Esophagus (tissue), 2 donors: ENCODE results near the gene FER1L5. TPM values are rescaled to one million over a fixed set of nuclear protein-coding genes. Genes with fewer than 3 reads are reported as not detected.
A peak's percentile ranks its signal among the peaks of the same experiment; 100 is the strongest.

Experiments used
- H3K27ac ChIP-seq, 2 donors: one replicate each; pipeline ENCODE4 v1.5.1; 2013; ENCODE audit warnings: low read depth in 2 of 2, mild to moderate bottlenecking in 2 of 2, inconsistent platforms in 1 of 2, low read length in 1 of 2, moderate library complexity in 1 of 2
- H3K27me3 ChIP-seq, 2 donors: one replicate each; pipeline ENCODE4 v1.6.1; 2013; ENCODE audit warnings: low read length in 2 of 2, control low read depth in 1 of 2, mild to moderate bottlenecking in 1 of 2; ENCODE audit not compliant: insufficient read depth in 2 of 2, control insufficient read depth in 1 of 2
- H3K36me3 ChIP-seq, 2 donors: one replicate each; pipeline ENCODE4 v1.6.1; 2013; ENCODE audit warnings: low read length in 1 of 2; ENCODE audit not compliant: control insufficient read depth in 2 of 2, insufficient read depth in 2 of 2
- H3K4me1 ChIP-seq, 2 donors: one replicate each; pipeline ENCODE4 v1.6.1; 2013; ENCODE audit warnings: low read length in 1 of 2; ENCODE audit not compliant: control insufficient read depth in 2 of 2, insufficient read depth in 2 of 2
- H3K4me3 ChIP-seq, 2 donors: one replicate each; pipeline ENCODE4 v1.5.1; 2013; ENCODE audit warnings: low read length in 2 of 2, mild to moderate bottlenecking in 2 of 2, low read depth in 1 of 2, moderate library complexity in 1 of 2
- H3K9me3 ChIP-seq, 2 donors: one replicate each; pipeline ENCODE4 v1.6.1; 2013; ENCODE audit warnings: mild to moderate bottlenecking in 2 of 2, low read depth in 1 of 2, low read length in 1 of 2, moderate library complexity in 1 of 2; ENCODE audit not compliant: control insufficient read depth in 2 of 2, insufficient read depth in 1 of 2
- WGBS, 2 donors: extraction: QIAGEN DNeasy Blood & Tissue Kit; methylation state at CpG; one replicate each; pipeline ENCODE4 v1.1.7; 2013; 5-methylcytosine and 5-hydroxymethylcytosine counted together
- polyA plus RNA-seq, 2 donors: library from polyadenylated mRNA; stranded (reverse); fragments of 200-250 nt; gene quantifications; one replicate each; pipeline ENCODE4 v1.2.3, GENCODE V29; 2013
- donor health status: healthy with polysubstance abuse.
- donor health status: Bipolar disorder and iron deficiency.

FER1L5 gene
- polyA plus RNA-seq, 2 donors = 0.02 to 0.20 TPM

DNA sequence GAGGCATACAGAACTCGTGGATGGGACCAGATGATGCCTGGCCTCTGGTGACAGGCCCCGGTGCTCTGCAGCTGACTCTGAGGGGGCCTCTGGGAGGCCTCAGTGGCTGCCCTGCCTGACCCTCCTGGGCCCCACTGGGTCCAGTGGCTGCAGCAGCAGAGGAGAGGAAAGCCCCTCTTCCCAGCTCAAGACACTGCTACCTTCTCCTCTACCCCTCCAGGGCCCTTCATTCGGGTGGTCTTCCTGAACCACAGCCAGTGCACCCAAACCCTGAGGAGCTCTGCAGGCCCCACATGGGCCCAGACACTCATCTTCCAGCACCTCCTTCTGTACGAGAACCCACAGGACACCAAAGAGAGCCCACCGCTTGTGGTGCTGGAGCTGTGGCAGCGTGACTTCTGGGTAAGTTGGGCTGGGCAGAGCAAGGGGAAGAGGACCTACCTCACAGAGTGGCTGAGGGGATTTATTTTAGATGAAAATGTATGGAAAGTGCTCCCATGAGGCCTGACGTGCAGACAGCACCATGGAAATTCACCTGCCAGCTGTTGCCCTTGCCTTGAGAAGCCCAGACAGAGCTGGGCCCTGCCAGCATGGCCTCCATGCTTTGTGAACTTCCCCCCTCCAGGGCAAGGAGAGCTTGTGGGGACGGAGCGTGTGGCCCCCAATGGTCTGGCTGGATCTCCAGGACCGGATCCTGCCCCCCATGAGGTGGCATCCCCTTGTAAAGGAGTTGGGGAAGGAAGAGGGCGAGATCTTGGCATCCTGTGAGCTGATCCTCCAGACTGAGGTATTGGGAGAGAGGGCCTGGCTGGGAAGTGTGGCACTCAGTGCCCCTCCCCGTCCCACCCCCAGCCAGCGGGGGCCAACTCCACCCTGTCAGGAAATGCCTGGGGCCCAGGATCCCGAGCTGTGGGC is 51.0 kb downstream of the FER1L5 start:
- Histone ChIP-seq H3K27ac (no peak overlapping the region), H3K27me3 (no peaks in the 10 kb centered on the region), H3K36me3 (no peaks in the 10 kb centered on the region), H3K4me1 (peaks cover 0 to 15% of the 10 kb centered on the region in 2 donors), H3K4me3 (no peak overlapping the region), H3K9me3 (no peaks in the 10 kb centered on the region)
- WGBS, 2 donors = 76 to 79% methylated on average over 14 of the region's 14 CpGs

DNA sequence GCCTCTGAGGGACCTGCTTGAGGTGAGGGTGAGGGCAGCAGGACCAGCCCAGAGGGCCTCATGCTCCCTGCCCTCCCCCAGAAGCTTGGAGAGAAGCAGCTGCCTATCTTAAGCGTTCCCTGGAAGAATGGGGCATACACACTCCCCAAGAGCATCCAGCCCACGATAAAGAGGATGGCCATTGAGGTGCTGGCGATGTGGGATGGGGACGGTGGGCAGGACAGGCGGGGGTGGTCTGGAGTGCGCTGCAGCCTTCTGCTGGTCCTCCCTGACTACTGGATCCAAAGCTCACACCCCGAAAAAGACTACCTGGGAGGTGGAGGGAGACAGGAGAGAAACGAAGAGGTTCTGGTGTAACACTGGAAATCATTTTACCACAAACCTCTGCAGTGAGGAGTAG is 51.7 kb downstream of the FER1L5 start:
- no peaks in the 10 kb centered on the region for H3K9me3 ChIP-seq
- H3K27ac ChIP-seq = no peak overlapping the region
- 91 to 92% methylated on average over 8 of the region's 8 CpGs for WGBS, 2 donors
- H3K4me1 ChIP-seq = peaks cover 0 to 17% of the 10 kb centered on the region in 2 donors
- no peaks in the 10 kb centered on the region for H3K27me3 ChIP-seq
- no peaks in the 10 kb centered on the region for H3K36me3 ChIP-seq
- H3K4me3 ChIP-seq = no peak overlapping the region

DNA sequence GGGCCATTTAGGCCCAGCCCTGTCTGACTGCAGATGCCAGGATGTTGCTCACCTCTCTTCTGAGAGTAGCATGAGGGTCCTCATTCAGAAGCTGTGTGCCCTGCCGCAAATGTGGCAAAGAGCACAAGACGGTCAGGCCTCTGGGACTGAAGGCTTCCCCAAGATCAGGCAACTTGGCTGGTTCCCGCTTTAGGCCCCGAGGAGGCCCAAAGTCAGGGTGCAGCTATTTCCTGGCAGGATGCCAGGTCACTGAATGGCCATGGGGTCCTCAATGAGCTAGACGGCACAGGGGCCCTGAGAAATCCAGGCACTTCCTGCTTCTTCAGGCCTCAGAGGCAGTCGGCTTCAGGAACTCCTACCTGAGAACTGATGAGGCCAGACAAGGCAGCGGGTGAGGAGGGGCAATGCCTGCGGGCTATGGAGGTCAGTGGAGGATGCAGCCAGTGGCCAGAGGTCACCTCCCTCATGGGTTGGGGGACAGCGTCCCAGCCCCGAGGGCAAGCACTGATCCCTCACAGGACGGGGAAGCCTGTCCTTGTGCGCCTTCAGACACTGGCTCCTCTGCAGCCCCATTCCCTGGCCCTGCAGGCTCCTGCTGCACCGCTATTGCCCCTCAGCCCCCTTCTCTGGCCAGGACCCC is 52.4 kb downstream of the FER1L5 start:
- WGBS, 2 donors = 85 to 87% methylated on average over 13 of the region's 13 CpGs
- Histone ChIP-seq H3K9me3 (no peaks in the 10 kb centered on the region), H3K4me3 (no peak overlapping the region), H3K27ac (no peak overlapping the region), H3K4me1 (peaks cover 0 to 17% of the 10 kb centered on the region in 2 donors), H3K36me3 (no peaks in the 10 kb centered on the region), H3K27me3 (no peaks in the 10 kb centered on the region)

DNA sequence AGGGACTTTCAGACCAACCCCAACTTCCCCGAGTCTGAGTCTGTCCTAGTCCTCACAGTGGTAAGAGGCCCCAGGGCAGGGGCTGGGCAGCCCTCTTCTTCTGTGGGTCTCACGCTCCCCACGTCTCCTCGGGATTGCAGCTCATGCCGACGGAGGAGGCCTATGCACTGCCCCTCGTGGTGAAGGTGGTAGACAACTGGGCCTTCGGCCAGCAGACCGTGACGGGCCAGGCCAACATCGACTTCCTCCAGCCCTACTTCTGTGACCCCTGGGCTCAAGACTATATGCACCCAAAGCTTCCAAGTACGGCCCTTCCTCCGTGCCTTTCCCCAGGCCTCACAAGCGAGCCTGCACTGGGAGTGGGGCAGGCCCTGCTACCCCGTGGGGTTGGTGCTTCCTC is 53.0 kb downstream of the FER1L5 start:
- WGBS, 2 donors = 83 to 84% methylated on average over 15 of the region's 15 CpGs
- no peak overlapping the region for H3K27ac ChIP-seq
- H3K36me3 ChIP-seq = no peaks in the 10 kb centered on the region
- no peaks in the 10 kb centered on the region for H3K27me3 ChIP-seq
- no peaks in the 10 kb centered on the region for H3K9me3 ChIP-seq
- H3K4me3 ChIP-seq = no peak overlapping the region
- H3K4me1 ChIP-seq = peaks cover 0 to 17% of the 10 kb centered on the region in 2 donors

DNA sequence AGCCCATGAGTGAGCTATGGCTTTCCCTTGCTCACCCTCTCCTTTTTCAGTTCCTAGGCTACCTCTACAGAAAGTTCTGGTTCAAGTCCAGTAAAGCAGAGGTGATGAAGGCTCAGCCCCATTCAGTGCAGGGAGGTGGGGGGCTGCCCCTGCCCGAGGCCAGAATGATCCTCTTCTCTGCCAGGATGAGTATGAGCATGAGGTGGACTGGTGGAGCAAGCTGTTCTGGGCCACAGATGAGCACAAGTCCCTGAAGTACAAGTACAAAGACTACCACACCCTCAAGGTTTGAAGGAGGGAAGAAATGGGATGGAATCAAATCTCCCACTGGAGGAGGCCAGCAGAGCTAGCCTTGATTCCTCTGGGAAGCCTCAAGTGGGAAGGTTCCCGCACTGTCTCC is 54.9 kb downstream of the FER1L5 start:
- H3K4me1 ChIP-seq = peaks cover 0 to 17% of the 10 kb centered on the region in 2 donors
- H3K27ac ChIP-seq = peak overlapping the region in 1 of 2 donors; percentile 65
- H3K36me3 ChIP-seq = no peaks in the 10 kb centered on the region
- H3K9me3 ChIP-seq = no peaks in the 10 kb centered on the region
- H3K4me3 ChIP-seq = no peak overlapping the region
- WGBS, 2 donors = 65 to 74% methylated on average over 2 of the region's 2 CpGs
- no peaks in the 10 kb centered on the region for H3K27me3 ChIP-seq

DNA sequence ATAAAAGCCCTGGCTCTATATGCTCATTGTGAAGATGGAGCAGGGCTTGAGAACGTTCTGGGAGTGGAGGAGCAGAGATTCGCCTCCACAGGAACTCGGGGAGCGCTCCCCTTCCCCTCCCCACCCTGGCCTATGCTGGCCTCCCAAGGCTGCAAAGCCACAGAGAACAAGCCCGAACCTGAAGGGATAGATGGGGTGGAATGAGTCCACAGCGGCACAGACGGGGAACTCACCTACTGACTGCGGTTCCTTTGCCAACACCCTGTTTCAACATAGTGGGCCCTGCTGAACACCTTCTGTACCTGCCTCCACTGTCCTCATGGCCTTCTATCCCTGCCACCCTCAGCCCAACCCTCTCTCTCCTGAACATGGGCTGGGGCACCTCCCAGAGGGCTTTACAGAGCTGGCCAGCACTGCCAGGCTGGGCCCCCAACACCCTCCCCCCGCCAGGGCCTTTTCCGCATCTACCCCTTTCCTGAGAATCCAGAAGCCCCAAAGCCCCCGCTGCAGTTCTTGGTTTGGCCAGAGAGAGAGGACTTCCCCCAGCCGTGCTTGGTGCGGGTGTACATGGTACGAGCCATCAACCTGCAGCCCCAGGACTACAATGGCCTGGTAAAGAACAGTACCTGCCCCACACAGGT is 55.8 kb downstream of the FER1L5 start:
- no peaks in the 10 kb centered on the region for H3K9me3 ChIP-seq
- H3K36me3 ChIP-seq = peaks cover 0 to 4% of the 10 kb centered on the region in 2 donors
- 70 to 85% methylated on average over 11 to 14 of the region's 14 CpGs for WGBS, 2 donors
- H3K27me3 ChIP-seq = no peaks in the 10 kb centered on the region
- peaks cover 0 to 17% of the 10 kb centered on the region in 2 donors for H3K4me1 ChIP-seq
- no peak overlapping the region for H3K4me3 ChIP-seq
- H3K27ac ChIP-seq = peak overlapping the region in 1 of 2 donors; percentile 65

DNA sequence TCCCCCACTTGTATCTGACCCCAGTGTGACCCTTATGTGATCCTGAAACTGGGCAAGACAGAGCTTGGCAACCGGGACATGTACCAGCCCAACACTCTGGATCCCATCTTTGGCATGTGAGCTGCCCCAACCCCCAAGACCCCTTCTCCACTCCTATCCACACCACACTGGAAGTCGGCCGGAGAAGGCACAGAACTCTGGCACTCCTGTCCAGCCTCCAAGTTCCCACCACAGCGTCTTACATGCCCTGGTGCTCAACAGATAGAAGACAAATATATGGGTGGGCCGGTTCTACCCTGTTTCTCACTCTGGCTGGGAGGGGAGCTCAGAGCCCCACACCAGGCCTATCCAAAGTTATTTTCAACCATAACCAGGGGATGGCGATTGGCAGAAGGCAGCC is 56.5 kb downstream of the FER1L5 start:
- Histone ChIP-seq H3K9me3 (no peaks in the 10 kb centered on the region), H3K27ac (no peak overlapping the region), H3K4me1 (peaks cover 0 to 17% of the 10 kb centered on the region in 2 donors), H3K27me3 (no peaks in the 10 kb centered on the region), H3K4me3 (no peak overlapping the region), H3K36me3 (peaks cover 0 to 4% of the 10 kb centered on the region in 2 donors)
- 90 to 95% methylated on average over 6 of the region's 6 CpGs for WGBS, 2 donors

DNA sequence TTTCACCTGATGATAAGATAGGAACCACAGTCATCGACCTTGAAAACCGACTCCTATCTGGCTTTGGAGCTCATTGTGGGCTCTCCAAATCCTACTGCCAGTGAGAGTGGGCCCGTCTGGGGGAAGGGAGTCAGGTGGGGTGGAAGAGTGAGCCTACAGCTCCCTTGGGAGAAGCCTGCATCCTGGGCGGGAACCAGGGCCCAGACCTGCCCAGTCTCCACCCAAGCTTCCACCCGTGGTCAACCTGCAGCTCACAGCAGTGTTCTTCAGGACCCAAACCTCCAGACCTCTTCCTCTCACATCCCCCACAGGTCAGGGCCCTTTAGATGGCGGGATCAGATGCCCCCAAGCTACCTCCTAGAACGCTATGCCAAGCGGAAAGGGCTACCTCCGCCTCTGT is 57.1 kb downstream of the FER1L5 start:
- Histone ChIP-seq H3K4me3 (no peak overlapping the region), H3K27ac (no peak overlapping the region), H3K36me3 (peaks cover 3 to 4% of the 10 kb centered on the region in 2 donors), H3K4me1 (peaks cover 0 to 17% of the 10 kb centered on the region in 2 donors), H3K9me3 (no peaks in the 10 kb centered on the region), H3K27me3 (no peaks in the 10 kb centered on the region)
- 79 to 86% methylated on average over 9 of the region's 9 CpGs for WGBS, 2 donors

DNA sequence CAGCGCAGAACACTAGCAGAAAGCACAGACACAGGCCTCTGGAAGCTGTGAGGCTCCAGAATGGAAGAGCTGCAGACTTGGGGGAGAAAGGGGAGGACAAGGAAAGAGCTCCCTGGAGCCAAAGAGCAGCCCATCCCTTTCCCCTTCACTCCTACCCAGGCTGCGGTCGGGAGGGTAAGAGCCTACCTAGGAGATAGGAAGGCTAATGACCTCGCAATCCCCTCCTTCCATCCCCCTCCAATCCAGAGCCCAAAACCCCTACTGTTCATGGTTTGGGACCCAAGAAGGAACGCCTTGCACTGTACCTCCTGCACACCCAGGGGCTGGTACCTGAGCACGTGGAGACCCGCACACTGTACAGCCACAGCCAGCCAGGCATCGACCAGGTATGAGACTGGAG is 57.5 kb downstream of the FER1L5 start:
- WGBS, 2 donors = 91 to 95% methylated on average over 7 to 8 of the region's 8 CpGs
- peaks cover 0 to 17% of the 10 kb centered on the region in 2 donors for H3K4me1 ChIP-seq

More for the DNA sequence above, 57.5 kb downstream of the FER1L5 start:
- no peak overlapping the region for H3K4me3 ChIP-seq
- H3K27ac ChIP-seq = no peak overlapping the region
- H3K27me3 ChIP-seq = no peaks in the 10 kb centered on the region
- peaks cover 3 to 8% of the 10 kb centered on the region in 2 donors for H3K36me3 ChIP-seq
- H3K9me3 ChIP-seq = no peaks in the 10 kb centered on the region
